DOHH2 (cell line): ENCODE data around the gene MRPL43.

ENCODE experiments used
- EZH2phosphoT487 ChIP-seq: fragments of 200-600 bp; sonication (generic); IDR thresholded peaks from 2 replicates; pipeline ENCODE4 v1.6.1; 2017; ENCODE audit warnings: borderline replicate concordance, mild to moderate bottlenecking, antibody characterized with exemption, low read length, moderate library complexity, mixed read lengths
- TF ChIP-seq, protein P1 (sequence below): fragments of 200-600 bp; sonication (generic); IDR thresholded peaks from one replicate; pipeline ENCODE4 v1.5.1; 2014; ENCODE audit warnings: antibody characterized with exemption, mild to moderate bottlenecking, low read depth, low read length; ENCODE audit not compliant: poor library complexity, severe bottlenecking

DNA sequence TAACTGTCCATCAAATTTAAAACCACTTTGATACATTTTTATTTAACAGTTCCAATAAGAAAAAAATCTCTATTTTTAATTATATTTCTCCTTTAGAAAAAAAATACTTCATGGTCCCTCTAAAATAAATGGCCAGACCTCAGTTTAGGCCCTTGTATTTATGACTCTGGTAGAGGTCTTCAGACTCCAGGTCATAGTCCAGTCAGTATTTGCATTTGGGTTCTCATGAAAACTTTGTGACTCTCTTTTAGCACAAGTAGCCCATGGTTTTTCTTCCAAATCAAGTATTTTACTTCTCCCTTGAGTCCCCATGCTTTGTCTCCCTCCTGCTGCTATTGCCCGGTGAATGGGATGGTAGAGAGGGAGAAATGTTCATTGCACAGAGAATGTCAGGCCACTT, 23.5 kb downstream of the MRPL43 start:
- TF ChIP-seq, protein P1, sequence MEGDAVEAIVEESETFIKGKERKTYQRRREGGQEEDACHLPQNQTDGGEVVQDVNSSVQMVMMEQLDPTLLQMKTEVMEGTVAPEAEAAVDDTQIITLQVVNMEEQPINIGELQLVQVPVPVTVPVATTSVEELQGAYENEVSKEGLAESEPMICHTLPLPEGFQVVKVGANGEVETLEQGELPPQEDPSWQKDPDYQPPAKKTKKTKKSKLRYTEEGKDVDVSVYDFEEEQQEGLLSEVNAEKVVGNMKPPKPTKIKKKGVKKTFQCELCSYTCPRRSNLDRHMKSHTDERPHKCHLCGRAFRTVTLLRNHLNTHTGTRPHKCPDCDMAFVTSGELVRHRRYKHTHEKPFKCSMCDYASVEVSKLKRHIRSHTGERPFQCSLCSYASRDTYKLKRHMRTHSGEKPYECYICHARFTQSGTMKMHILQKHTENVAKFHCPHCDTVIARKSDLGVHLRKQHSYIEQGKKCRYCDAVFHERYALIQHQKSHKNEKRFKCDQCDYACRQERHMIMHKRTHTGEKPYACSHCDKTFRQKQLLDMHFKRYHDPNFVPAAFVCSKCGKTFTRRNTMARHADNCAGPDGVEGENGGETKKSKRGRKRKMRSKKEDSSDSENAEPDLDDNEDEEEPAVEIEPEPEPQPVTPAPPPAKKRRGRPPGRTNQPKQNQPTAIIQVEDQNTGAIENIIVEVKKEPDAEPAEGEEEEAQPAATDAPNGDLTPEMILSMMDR, result no peak
- TF ChIP-seq EZH2phosphoT487, result no peak
